NAMALWA (cell line): ENCODE measurements around the gene SCYGR8.
A peak's percentile ranks its signal among the peaks of the same experiment; 100 is the strongest.

Experiments used
- DNase-seq: peaks from one replicate; pipeline ENCODE4 v3.0.0-alpha.2; 2015; ENCODE audit warnings: low spot score

SCYGR8 gene

DNA sequence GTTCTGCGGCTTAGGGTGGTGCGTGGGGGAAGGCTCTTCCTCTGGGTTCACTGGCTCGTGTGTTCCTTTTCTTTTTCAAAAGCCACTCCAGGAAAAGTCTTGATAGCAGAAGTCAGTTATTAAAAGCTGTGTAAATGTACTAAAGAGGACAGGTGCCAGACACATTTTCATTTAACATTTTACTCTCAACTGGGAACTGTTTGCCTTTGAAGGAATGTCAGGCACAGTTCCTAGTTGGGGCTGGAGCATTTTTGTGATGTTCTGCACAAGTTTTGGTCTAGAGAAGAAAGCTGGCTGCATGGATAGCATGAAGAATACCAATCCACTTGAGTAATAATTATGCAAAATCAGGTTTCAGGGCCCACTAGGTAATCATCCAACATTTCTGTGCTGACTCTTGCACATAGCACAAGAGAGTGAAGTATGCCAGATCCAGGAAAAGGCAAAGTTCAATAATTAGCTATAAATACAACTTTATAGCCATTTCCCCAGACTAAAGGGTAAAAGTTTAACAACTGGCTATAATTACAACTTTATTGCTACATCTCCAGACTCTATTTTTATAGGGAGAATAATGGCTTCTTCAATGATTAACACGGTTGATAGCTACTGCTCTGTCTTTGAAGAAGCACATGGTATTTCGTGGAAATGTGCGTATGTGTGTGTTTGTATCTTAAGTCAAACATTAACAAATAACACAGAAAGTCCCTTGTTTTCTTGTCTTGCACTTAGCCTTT is 16.2 kb downstream of the SCYGR8 start:
- no peak for DNase-seq

DNA sequence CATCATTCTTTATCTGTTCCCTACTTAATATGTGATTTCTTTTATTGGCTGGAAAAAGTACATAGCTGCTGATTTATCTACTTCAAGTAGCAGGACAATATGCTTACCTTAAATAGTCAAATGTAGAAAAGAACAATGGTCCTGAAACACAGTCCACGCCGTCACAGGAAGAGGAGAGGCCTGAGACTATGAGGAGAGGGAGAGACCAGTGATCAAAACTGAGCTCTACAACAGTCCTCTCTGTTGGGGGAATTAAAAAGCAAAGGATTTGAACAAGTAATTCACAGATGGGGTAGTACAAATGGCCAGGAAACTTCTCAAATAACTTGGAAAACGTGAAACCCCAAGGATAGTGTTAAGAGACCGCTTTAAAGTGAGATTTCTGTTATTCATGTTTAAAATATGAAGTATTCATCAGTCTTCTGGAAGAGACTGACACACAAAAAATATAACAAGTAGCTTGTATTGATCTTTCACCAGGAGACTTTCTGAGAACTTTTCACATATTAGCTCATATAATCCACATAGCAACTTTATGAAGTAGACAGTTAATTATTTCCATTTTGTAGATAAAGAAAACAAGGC is 20.2 kb downstream of the SCYGR8 start:
- DNase-seq: no peak

DNA sequence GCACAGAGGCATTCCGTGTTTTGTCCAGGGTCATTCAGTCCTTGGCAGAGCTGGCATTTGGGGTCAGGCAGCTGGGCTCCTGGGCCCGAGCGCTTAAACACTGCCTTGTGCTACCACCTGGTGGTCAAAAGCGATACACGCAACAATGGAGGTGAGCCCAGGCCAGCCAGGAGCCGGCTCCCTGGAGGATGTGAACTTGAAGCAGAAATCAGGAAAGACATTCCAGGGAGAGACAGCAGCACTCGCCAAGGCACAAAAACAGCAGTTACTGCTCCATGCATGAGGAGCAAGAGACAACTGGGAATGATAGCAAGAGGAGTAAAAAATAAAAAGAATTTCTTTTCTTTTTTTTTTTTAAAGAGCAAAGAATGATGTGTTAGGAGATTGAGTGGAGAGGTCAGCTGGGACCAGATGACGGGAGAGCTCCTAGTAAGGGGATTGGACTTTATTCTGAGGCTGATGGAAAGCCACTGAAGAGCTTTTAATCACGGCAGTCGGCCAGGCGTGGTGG is 20.7 kb downstream of the SCYGR8 start:
- peak; percentile 72 for DNase-seq

DNA sequence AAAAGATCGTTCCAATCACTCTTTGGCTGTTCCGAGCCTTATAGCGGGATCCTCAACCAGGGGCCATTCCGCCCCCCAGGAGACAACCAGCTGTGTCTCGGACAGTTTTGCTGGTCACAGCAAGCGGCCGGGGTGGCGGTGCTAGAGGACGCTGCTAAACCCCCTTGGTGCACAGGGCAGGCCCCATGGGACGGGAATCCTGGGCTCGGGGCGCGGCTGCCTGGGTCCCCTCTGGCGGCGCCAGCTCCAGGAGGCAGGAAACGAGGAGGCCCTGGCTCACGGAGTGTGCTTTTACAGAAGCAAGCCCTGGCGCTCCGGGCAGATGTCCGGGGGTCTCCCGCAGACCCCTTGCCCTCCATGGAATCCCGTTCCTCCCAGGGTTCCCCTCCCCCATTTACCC is 22.1 kb downstream of the SCYGR8 start:
- no peak for DNase-seq

DNA sequence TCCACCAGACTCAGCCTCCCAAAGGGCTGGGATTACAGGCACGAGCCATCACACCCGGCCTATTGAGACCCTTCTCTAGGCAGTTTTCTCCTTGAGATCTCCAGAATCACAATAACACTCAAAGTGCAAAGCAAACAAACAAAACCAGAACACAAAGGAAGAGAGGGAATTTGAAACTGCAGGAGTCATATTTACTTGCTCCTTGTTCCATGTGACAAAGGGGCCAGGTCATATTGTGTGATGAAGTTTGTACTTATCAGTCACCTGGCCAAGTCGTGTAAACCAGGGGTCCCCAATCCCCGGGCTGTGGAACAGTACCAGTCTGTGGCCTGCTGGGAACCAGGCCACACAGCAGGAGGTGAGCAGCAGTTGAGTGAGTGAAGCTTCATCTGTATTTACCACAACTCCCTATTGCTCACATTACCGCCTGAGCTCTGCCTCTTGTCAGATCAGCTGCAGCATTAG is 26.5 kb downstream of the SCYGR8 start:
- DNase-seq: no peak

DNA sequence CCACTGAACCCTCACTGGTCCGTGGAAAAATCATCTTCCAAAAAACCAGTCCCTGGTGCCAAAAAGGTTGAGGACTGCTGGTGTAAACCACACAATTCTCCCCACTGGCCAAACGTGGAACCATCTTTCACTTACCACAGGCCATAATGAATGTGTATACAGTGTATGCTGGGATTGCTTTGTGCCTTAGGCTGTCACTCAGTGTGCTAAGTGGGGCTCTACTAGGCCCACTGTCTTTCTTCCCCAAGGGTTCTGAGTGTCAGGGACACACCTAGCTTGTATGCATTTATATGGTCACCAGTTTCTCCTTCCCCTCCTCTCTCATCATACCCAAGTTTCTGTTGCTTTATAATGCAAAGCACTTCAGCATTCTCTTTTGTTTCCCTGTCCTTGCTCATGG is 27.2 kb downstream of the SCYGR8 start:
- DNase-seq: no peak

DNA sequence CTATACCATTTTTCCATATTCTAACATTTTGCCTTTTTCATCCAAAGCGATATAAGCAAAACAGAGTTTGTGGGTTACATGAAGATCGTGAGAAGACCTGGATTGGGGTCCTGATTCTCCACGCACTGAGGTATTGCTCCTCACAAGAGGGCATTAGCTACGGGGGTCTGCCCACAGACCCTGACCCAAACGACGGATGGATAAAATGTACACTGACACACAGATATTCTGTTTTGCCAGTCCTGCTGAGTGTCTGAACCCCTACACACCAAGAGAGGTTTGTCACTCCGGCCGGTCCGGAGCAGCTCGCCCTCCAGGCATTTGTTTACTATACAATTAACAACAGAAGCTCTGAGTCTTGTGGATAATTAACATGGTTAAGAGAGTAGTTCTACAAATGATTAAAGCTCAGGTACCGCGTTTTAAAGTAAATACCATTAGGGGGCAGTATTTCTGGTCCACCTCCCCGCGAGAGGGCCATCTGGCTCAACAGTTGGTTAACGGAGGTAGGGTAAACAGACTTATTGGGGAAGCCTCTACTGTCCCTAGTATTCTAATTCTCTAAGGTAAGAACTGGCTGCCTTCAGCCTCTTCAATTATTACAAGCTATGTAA is 28.4 kb downstream of the SCYGR8 start:
- no peak for DNase-seq

DNA sequence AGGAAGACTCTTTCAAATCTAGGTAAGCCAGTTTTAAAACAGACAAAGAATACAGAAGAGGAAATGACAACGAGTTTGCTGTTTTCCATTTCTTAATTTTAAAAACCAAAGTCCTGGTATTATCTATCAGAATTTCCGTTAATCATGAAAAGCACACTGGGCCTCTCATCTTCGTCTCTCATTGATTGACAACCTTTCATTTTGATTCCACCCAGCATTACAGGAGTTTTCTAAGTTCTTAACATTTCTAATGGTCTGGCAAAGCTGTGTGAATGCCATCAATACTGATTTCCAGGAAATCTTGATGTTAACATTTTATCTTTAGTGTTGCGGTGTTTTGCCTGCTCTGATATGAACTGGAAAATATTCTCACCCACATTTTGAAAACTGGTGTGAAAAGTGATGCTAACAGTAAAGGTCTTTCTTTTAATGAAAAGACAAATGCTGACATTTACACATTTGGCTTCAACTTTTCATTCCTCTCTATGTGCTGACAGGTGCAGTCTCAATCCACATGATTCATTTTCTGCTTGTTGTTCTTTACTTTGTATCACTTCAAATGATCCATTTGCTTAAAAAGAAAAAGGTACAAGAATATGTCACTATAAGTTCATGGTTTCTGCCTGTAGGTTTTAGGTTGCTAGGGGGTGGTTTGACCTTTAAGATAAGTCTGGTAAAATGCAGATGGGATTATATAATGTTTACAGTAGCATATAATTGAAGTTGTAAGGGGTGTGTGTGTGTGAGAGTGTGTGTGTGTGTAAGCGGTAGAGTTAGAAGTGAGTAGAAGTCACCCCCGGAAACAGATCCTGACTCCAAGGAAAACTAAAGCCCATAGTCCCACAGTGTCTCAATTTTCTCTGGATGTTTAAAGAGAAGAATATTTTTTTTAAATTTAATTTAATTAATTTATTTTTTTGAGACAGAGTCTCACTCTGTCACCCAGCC is 29.5 kb downstream of the SCYGR8 start:
- DNase-seq: no peak

DNA sequence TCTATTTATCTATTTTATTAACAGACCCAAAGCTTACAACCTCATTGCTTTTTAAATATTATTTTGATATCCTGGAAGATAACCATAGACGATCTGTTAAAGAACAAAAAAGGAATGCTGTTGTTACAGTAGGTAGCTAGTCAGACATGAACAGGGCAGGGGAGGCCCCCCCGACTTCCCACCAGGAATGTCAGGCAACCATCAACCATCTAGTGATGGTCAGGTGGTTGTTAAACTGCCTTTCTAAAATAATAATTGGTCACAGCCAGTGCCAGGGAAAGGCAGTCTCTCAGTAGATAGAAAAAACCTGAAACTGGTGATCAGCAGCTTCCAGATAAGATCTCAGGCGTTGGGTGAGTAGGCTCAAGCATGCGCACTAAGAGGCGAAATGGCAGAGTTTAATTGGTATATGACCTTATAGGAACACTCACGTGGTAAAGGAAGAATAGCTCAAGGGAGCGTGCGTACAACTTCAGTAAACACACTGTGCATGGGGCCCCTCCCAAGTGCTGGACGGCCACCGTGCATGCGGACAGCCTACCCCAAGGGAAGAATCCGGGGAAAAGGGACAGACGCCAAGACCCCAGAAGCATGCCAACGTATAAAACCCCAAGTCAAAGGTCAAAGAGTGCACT is 35.4 kb downstream of the SCYGR8 start:
- no peak for DNase-seq

DNA sequence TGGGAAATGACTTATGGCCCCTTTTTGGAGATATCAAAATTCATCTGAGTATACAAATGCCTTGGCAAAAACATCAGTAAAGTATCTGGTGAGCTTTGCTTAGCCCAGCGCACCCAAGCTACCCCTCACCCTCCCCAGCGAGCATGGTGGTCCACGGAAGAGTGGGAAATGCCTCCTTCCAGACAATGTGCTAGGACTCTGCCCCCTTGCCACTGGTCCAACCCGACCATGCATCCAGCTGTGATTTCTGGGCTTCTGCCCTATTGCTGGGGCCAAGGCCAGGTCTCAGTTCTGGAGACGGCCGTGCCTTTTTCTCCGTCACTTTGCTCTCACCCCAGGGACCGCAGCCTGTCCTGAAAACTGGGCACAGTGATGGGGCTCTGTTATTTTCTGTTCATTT is 36.1 kb downstream of the SCYGR8 start:
- DNase-seq: no peak

DNA sequence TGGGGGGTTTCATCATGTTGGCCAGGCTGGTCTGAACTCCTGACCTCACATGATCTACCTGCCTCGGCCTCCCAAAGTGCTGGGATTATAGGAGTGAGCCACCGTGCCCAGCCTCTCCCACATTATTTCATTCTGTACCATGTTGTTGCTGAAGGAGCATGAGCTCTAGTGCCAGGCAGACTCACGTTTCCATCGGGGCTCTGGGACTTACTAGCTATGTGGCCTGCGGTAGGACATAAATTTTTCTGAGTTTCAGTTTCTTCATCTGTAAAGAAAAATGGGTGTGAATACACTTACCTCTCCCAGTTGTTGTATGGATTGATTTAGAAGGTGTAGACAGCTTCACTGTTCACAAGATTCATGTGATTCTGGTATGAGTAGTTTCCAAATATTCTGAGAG is 37.1 kb downstream of the SCYGR8 start:
- DNase-seq: no peak

DNA sequence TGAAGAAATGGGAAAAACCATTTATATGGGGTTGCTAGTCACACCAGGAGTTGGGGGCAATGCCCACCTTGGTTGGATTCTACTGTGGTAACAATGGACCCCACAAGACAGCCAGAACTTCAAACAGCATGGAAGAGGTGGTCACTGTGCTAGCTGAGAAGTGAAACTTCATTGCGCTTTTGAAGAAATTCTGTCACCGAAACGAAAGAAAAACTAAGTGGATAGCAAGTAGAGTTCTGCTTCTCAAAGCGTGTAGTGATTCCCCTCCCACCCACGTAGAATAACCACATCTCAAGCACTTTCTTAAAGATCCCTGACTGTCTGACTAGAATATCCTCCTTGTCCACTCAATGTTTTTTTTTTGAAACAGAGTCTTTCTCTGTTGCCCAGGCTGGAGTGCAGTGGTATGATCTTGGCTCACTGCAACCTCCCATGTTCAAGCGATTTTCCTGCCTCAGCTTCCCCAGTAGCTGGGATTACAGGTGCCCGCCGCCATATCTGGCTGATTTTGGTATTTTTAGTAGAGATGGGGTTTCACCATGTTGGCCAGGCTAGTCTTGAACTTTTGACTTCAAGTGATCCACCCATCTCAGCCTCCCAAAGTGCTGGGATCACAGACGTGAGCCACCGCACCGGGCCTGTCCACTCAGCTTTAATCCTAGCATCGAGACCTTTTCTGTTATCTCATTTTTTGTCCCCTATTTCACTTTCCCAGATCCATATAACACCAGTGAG is 37.9 kb downstream of the SCYGR8 start:
- no peak for DNase-seq

DNA sequence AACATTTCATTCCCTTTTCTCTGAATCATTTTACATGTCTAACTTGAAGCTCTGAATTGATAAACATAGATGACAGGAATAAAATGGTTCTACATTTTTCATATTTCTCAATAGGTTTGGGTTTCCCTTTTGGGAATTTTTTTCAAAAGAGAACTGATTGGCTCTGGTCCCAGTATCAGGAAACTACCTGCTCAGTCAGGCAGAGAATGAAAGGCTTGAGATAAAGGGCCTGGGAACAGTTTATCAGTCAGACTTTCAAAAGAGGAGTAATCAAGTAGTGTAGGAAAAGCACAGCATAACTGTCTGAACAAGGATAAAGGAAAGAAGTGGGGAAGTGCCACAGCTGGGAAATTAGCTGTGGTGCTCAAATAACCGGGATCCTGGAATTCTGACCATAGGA is 39.6 kb downstream of the SCYGR8 start:
- DNase-seq: no peak

DNA sequence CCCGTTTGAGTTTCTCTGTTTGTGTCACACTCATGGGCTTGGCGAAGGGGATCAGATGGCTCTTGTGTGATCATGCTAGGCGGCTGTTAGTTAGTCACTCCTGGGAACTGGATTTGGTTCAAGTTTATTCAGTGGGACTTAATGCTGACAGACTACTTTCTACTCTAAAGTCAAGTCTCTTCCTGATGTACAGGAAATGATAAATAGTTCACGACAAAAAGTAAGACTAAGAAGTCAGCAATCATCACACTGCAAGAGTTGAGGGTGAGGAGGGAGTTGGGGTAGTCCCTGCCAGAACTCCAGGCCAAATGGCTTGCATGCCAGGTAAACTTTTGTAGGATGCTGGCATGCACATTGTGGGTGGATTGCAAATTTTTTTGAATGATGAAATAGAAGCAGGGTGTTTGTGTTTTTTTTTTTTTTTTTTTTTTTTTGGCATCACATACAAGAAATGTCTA is 42.9 kb downstream of the SCYGR8 start:
- no peak for DNase-seq

DNA sequence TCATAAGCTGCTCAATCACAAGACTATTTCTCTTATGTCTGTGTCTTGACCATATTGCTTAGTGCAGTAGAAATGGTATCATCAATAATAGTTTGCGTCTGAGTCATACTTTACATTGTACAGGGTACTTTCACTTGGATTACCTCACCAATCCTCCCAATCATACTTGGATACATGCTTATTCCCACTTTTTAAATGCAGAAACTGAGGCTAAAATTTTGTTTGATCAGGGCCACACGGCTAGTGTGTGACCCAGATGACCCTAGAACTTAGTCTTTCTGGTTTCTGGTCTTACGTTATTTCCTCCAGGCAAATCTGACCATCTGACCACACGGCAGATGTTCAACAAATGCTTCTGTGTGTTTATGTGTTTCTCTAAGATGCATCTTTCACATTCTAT is 44.1 kb downstream of the SCYGR8 start:
- DNase-seq: no peak

DNA sequence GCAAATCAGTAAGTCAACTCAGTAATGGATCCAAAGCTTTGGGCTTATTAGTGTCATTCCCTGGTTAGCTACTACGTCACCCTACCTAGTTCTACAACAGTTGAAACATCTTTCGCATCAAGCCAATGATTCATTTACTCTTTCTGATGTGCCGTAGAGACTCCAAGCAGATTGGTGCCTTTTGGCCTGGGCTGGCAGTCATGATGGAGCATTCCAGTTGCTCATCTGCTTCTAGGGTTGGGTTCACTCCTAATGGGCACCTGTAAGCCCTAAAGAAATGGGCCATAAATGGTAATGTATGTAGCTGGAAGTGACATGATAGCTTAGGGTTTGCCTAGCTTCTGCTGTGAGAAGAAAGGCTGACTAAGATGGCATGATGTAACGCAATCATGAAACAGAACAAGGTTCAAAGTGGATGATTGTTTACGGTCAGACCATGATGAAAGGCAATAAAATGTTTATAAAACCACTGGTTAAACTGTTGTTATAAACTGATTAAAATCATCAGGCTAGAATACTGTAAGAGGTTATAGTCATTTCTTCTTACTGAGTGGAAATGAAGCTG is 47.5 kb downstream of the SCYGR8 start:
- no peak for DNase-seq
